ENCODE measurements around the gene RAD1.

DNA sequence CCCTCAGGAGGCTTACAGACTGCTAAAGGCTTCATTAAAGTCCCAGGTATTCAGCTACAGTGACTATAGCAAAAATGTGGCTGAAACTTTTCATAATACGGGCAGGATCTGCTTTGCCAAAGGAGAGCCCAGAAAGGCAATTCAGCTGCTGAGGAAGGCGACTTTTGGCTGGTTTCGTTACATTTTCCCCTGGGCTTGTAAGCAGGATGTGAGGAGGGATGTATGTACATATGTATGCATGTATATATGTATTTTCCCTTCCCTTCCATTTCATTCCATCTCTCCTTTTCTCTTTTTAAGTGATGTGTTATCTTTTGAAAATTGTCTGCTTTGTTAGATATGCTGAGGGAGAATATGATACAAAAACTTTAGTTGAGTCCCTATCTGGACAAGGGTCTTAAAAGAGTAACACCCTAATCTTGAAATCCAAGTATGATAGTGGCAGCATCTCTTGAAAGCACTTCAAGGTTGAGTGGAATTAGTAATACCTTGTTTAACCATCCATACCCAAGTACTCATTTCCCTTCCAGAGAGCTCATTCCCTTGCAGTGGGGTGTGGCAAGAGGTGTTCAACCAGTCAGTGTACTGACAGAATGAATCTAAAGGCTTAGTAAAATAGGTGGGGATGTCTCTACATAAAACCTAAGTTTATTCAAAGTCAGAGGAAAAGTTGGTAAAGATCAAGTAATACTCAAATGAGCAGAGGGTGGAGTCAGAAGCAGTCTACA, 28.7 kb downstream of the RAD1 start:
- TF ChIP-seq, protein P1, sequence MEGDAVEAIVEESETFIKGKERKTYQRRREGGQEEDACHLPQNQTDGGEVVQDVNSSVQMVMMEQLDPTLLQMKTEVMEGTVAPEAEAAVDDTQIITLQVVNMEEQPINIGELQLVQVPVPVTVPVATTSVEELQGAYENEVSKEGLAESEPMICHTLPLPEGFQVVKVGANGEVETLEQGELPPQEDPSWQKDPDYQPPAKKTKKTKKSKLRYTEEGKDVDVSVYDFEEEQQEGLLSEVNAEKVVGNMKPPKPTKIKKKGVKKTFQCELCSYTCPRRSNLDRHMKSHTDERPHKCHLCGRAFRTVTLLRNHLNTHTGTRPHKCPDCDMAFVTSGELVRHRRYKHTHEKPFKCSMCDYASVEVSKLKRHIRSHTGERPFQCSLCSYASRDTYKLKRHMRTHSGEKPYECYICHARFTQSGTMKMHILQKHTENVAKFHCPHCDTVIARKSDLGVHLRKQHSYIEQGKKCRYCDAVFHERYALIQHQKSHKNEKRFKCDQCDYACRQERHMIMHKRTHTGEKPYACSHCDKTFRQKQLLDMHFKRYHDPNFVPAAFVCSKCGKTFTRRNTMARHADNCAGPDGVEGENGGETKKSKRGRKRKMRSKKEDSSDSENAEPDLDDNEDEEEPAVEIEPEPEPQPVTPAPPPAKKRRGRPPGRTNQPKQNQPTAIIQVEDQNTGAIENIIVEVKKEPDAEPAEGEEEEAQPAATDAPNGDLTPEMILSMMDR (IDR thresholded peaks at IDR 0.05), result no peak
- no peak for TF ChIP-seq POLR2AphosphoS5 (IDR thresholded peaks at IDR 0.05)

All from esophagus muscularis mucosa (tissue), 3 donors.